ENCODE measurements around the gene ABCC10. TPM values are rescaled to one million over a fixed set of nuclear protein-coding genes. Genes with fewer than 3 reads are reported as not detected.
"Not testable (repeated sequence)": the region's sequence is repeated elsewhere in the genome, so short reads cannot be mapped to it uniquely, and the experiment has no call there.

Gene ABCC10, protein sequence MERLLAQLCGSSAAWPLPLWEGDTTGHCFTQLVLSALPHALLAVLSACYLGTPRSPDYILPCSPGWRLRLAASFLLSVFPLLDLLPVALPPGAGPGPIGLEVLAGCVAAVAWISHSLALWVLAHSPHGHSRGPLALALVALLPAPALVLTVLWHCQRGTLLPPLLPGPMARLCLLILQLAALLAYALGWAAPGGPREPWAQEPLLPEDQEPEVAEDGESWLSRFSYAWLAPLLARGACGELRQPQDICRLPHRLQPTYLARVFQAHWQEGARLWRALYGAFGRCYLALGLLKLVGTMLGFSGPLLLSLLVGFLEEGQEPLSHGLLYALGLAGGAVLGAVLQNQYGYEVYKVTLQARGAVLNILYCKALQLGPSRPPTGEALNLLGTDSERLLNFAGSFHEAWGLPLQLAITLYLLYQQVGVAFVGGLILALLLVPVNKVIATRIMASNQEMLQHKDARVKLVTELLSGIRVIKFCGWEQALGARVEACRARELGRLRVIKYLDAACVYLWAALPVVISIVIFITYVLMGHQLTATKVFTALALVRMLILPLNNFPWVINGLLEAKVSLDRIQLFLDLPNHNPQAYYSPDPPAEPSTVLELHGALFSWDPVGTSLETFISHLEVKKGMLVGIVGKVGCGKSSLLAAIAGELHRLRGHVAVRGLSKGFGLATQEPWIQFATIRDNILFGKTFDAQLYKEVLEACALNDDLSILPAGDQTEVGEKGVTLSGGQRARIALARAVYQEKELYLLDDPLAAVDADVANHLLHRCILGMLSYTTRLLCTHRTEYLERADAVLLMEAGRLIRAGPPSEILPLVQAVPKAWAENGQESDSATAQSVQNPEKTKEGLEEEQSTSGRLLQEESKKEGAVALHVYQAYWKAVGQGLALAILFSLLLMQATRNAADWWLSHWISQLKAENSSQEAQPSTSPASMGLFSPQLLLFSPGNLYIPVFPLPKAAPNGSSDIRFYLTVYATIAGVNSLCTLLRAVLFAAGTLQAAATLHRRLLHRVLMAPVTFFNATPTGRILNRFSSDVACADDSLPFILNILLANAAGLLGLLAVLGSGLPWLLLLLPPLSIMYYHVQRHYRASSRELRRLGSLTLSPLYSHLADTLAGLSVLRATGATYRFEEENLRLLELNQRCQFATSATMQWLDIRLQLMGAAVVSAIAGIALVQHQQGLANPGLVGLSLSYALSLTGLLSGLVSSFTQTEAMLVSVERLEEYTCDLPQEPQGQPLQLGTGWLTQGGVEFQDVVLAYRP (N-terminal part only)
- 59.5 and 74.6 TPM in 2 replicates for total RNA-seq

DNA sequence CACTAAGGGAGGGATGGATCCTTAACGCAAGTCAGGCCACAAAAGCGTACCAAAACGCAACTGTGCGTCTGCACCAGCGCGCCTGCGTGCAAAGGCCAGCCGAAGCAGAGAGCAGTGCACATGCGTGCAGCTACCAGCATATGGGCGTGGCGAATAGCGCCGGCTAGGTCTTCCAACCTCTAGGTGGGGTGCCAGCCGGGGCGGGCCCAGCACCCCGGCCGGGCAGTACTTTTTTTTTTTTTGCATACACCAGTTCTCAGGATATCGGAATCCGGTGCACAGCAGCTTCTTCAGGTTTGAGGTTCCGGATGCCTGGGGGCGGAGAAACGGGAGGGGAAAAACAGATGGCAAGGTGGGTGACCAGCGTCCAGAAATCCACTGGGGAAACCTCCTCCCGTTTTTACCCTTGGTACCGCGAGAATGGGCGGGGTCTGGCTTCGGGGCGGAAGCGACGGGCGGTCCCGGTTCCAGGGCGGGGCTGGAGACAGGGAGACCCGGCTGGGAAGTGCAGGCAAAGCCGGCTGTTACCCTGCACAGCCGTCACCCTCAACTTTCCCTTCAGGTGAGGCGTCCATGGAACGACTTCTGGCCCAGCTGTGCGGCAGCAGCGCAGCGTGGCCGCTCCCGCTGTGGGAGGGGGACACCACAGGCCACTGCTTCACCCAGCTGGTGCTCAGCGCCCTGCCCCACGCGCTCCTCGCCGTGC is at the start of gene ABCC10:
ABCC10 (plus strand) TSS at position 136 of the 706 bp plus-strand sequence; CDS start at position 574, 438 bp downstream.
- peak; percentile 93 for ATAC-seq (ENCODE audit: low read depth)
- Mint-ChIP-seq H3K36me3 (ENCODE audit: low read depth) (peaks cover 13% of the 10 kb centered on the region), H3K4me1 (peaks cover 20% of the 10 kb centered on the region), H3K4me3 (peak within 1 kb of the TSS; percentile 95), H3K27ac (peak within 1 kb of the TSS; percentile 95), H3K9me3 (no peaks in the 10 kb centered on the region), H3K27me3 (no peaks in the 10 kb centered on the region)
- ChIA-PET CTCF (interaction anchor here (0.6 to 2.1 kb wide), 6 partner anchors 30 to 680 kb away, joined by 3 to 9 read pairs (median 4); partner anchors contain the start of genes CRIP3 and DNPH1), POLR2A (interaction anchor here (0.6 to 2.6 kb wide), 32 partner anchors 9 to 1694 kb away, joined by 3 to 26 read pairs (median 4); partner anchors contain the start of genes CNPY3, CRIP3, CUL7 and DLK2)
- peak; percentile 90 for DNase-seq
- TF ChIP-seq CTCF (IDR thresholded peaks at IDR 0.05): no peak
- intact Hi-C loops (cut with micrococcal nuclease): loop anchor here (1.0 to 2.0 kb wide), 8 partner anchors 27 to 257 kb away; partner anchors contain the start of genes DLK2, GTPBP2, POLH and SRF

- no peak for TF ChIP-seq CTCF (IDR thresholded peaks at IDR 0.05)
- Mint-ChIP-seq H3K4me1 (peaks cover 87% of the 10 kb centered on the region), H3K27ac (peak overlapping the region; percentile 50), H3K4me3 (peak overlapping the region; percentile 9), H3K9me3 (no peaks in the 10 kb centered on the region), H3K36me3 (ENCODE audit: low read depth) (no peaks in the 10 kb centered on the region), H3K27me3 (no peaks in the 10 kb centered on the region)
- DNase-seq (no peak), ATAC-seq (ENCODE audit: low read depth) (peak; percentile 35)
- ChIA-PET POLR2A (interaction anchor here (0.6 to 10.7 kb wide), 3 partner anchors 9 to 203 kb away, joined by 3 to 384 read pairs (median 4); partner anchors contain the start of genes CRIP3 and ZNF318), CTCF (interaction anchor here (0.6 to 1.9 kb wide), 3 partner anchors 20 to 24 kb away, joined by 3 to 8 read pairs (median 6); no protein-coding TSS in a partner anchor)
- intact Hi-C loops (cut with micrococcal nuclease): loop anchor here (1.0 kb wide), 1 partner anchor 8 kb away; the partner anchor contains the start of gene ZNF318
Observed at GRCh38 chr6:43377710-43378229, 49.6 kb upstream of the ABCC10 start.

DNA sequence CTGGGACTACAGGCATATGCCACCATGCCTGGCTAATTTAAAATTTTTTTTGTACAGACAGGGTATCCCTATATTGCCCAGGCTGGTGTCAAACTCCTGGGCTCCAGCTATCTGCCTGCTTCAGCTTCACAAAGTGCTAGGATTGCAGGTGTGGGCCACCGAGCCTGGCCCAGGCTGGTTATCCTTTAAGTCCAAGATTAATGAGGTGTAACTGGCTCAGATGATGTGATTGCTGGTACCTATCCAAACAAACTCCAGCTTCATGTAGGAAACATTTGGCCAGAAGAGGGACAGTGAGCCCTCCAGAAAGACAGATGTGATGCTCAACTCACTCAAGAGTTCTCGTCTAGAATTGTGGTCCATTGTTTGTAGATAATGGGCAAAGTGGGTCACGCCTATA is 48.7 kb upstream of the ABCC10 start:
- H3K4me3 Mint-ChIP-seq: no peak overlapping the region
- CTCF ChIA-PET: interaction anchor here (0.8 to 1.9 kb wide), 3 partner anchors 9 to 19 kb away, joined by 3 to 8 read pairs (median 5); partner anchors contain the start of gene ZNF318
- no peaks in the 10 kb centered on the region for H3K9me3 Mint-ChIP-seq
- no peak for TF ChIP-seq CTCF (IDR thresholded peaks at IDR 0.05)
- H3K36me3 Mint-ChIP-seq (ENCODE audit: low read depth): no peaks in the 10 kb centered on the region
- POLR2A ChIA-PET: interaction anchor here (0.6 to 10.7 kb wide), 4 partner anchors 10 to 204 kb away, joined by 3 to 384 read pairs (median 4); partner anchors contain the start of genes TJAP1 and ZNF318
- peaks cover 87% of the 10 kb centered on the region for H3K4me1 Mint-ChIP-seq
- DNase-seq (no peak), ATAC-seq (ENCODE audit: low read depth) (no peak)
- H3K27ac Mint-ChIP-seq: no peak overlapping the region
- no peaks in the 10 kb centered on the region for H3K27me3 Mint-ChIP-seq
- intact Hi-C loops (cut with micrococcal nuclease): no loop called here

GRCh38 chr6:43380858-43381257 is 46.5 kb upstream of the ABCC10 start:
- Mint-ChIP-seq H3K4me3 (peak overlapping the region; percentile 47), H3K4me1 (peaks cover 91% of the 10 kb centered on the region), H3K27ac (peak overlapping the region; percentile 98)
- not testable (repeated sequence) for ATAC-seq (ENCODE audit: low read depth); H3K9me3 Mint-ChIP-seq; DNase-seq; H3K36me3 Mint-ChIP-seq (ENCODE audit: low read depth); H3K27me3 Mint-ChIP-seq
- POLR2A ChIA-PET: interaction anchor here (0.7 to 10.7 kb wide), 2 partner anchors 12 to 31 kb away, joined by 3 to 384 read pairs; partner anchors contain the start of gene ZNF318
- CTCF ChIA-PET: interaction anchor here (2.1 to 7.4 kb wide), 2 partner anchors 12 to 17 kb away, joined by 4 to 75 read pairs; partner anchors contain the start of gene ZNF318
- intact Hi-C loops (cut with micrococcal nuclease): loop anchor here (5.0 to 10.0 kb wide), 2 partner anchors 209 to 334 kb away; partner anchors contain the start of gene SRF
